Measurements from ENCODE around the gene SIPA1L3.

The SIPA1L3 gene

GRCh38 chr19:38035515-38036495 lies 128.8 kb downstream of the SIPA1L3 start:
- 0 out of 2 replicates have a peak overlapping the region, but pooled peaks have one; percentile 1 for H3K27ac ChIP-seq

GRCh38 chr19:38036707-38037611 lies 130.0 kb downstream of the SIPA1L3 start:
- H3K27ac ChIP-seq, result 0 out of 2 replicates have a peak overlapping the region, but pooled peaks have one; percentile 1
- no peak for TF ChIP-seq ZFX (IDR thresholded peaks at IDR 0.05)
- no peak for TF ChIP-seq CTCF (conservative IDR thresholded peaks at IDR 0.05)

More at GRCh38 chr19:38035515-38036495, 128.8 kb downstream of the SIPA1L3 start:
- TF ChIP-seq ZFX (IDR thresholded peaks at IDR 0.05) (no peak), CTCF (conservative IDR thresholded peaks at IDR 0.05) (no peak)

- TF ChIP-seq CTCF (conservative IDR thresholded peaks at IDR 0.05), result no peak
- no peak for TF ChIP-seq ZFX (IDR thresholded peaks at IDR 0.05)
- H3K27ac ChIP-seq, result no peak overlapping the region
Measured at GRCh38 chr19:38039966-38040365, 133.0 kb downstream of the SIPA1L3 start.

GRCh38 chr19:38042132-38042531 lies 135.1 kb downstream of the SIPA1L3 start:
- TF ChIP-seq ZFX (IDR thresholded peaks at IDR 0.05), result no peak
- no peak for TF ChIP-seq CTCF (conservative IDR thresholded peaks at IDR 0.05)
- no peak overlapping the region for H3K27ac ChIP-seq

GRCh38 chr19:38043649-38044144 lies 136.7 kb downstream of the SIPA1L3 start:
- no peak for TF ChIP-seq ZFX (IDR thresholded peaks at IDR 0.05)
- TF ChIP-seq CTCF (conservative IDR thresholded peaks at IDR 0.05), result no peak
- no peak overlapping the region for H3K27ac ChIP-seq

GRCh38 chr19:38044267-38045111 lies 137.5 kb downstream of the SIPA1L3 start:
- TF ChIP-seq ZFX (IDR thresholded peaks at IDR 0.05) (no peak), CTCF (conservative IDR thresholded peaks at IDR 0.05) (no peak)
- H3K27ac ChIP-seq, result no peak overlapping the region

Measured in C4-2B (cell line).